ENCODE data around the gene TMCC1.
"Not testable (repeated sequence)": the region's sequence is repeated elsewhere in the genome, so short reads cannot be mapped to it uniquely, and the experiment has no call there.

The TMCC1 gene

GRCh38 chr3:129837065-129837642 lies 56.4 kb downstream of the TMCC1 start:
- no peak for DNase-seq (ENCODE audit: low read depth in 2 of 3, low spot score in 1 of 3)

- no peak for DNase-seq (ENCODE audit: low read depth in 2 of 3, low spot score in 1 of 3)
These were observed 57.0 kb downstream of the TMCC1 start for GRCh38 chr3:129836381-129837064.

GRCh38 chr3:129835198-129835597 lies 58.3 kb downstream of the TMCC1 start:
- DNase-seq (ENCODE audit: low read depth in 2 of 3, low spot score in 1 of 3), result no peak

- no peak for DNase-seq (ENCODE audit: low read depth in 2 of 3, low spot score in 1 of 3)
These were observed 58.9 kb downstream of the TMCC1 start for GRCh38 chr3:129834580-129834979.

GRCh38 chr3:129831942-129832341 lies 61.6 kb downstream of the TMCC1 start:
- DNase-seq (ENCODE audit: low read depth in 2 of 3, low spot score in 1 of 3), result not testable (repeated sequence)

- no peak for DNase-seq (ENCODE audit: low read depth in 2 of 3, low spot score in 1 of 3)
These were observed 62.0 kb downstream of the TMCC1 start for GRCh38 chr3:129831503-129831902.

GRCh38 chr3:129829640-129830039 lies 63.9 kb downstream of the TMCC1 start:
- no peak for DNase-seq (ENCODE audit: low read depth in 2 of 3, low spot score in 1 of 3)

GRCh38 chr3:129827765-129828164 lies 65.7 kb downstream of the TMCC1 start:
- DNase-seq (ENCODE audit: low read depth in 2 of 3, low spot score in 1 of 3), result peak in 2 of 3 donors; percentile 5 to 6

GRCh38 chr3:129824926-129825541 lies 68.5 kb downstream of the TMCC1 start:
- DNase-seq (ENCODE audit: low read depth in 2 of 3, low spot score in 1 of 3), result peak in 2 of 3 donors; percentile 28 to 59

GRCh38 chr3:129822679-129823078 lies 70.8 kb downstream of the TMCC1 start:
- DNase-seq (ENCODE audit: low read depth in 2 of 3, low spot score in 1 of 3), result no peak

GRCh38 chr3:129822241-129822640 lies 71.3 kb downstream of the TMCC1 start:
- no peak for DNase-seq (ENCODE audit: low read depth in 2 of 3, low spot score in 1 of 3)

- DNase-seq (ENCODE audit: low read depth in 2 of 3, low spot score in 1 of 3), result no peak
These were observed 72.9 kb downstream of the TMCC1 start for GRCh38 chr3:129820587-129820986.

- no peak for DNase-seq (ENCODE audit: low read depth in 2 of 3, low spot score in 1 of 3)
These were observed 80.9 kb downstream of the TMCC1 start for GRCh38 chr3:129812589-129812988.

- no peak for DNase-seq (ENCODE audit: low read depth in 2 of 3, low spot score in 1 of 3)
These were observed 84.2 kb downstream of the TMCC1 start for GRCh38 chr3:129809297-129809696.

- DNase-seq (ENCODE audit: low read depth in 2 of 3, low spot score in 1 of 3), result no peak
These were observed 97.4 kb downstream of the TMCC1 start for GRCh38 chr3:129796146-129796545.

GRCh38 chr3:129795186-129796010 lies 98.1 kb downstream of the TMCC1 start:
- DNase-seq (ENCODE audit: low read depth in 2 of 3, low spot score in 1 of 3), result no peak

- no peak for DNase-seq (ENCODE audit: low read depth in 2 of 3, low spot score in 1 of 3)
These were observed 99.0 kb downstream of the TMCC1 start for GRCh38 chr3:129794311-129795185.

GRCh38 chr3:129793942-129794310 lies 99.6 kb downstream of the TMCC1 start:
- no peak for DNase-seq (ENCODE audit: low read depth in 2 of 3, low spot score in 1 of 3)

- DNase-seq (ENCODE audit: low read depth in 2 of 3, low spot score in 1 of 3), result no peak
These were observed 100.2 kb downstream of the TMCC1 start for GRCh38 chr3:129793319-129793718.

GRCh38 chr3:129783470-129783869 lies 110.0 kb downstream of the TMCC1 start:
- no peak for DNase-seq (ENCODE audit: low read depth in 2 of 3, low spot score in 1 of 3)

GRCh38 chr3:129778871-129779270 lies 114.6 kb downstream of the TMCC1 start:
- no peak for DNase-seq (ENCODE audit: low read depth in 2 of 3, low spot score in 1 of 3)
